Activated CD4-positive, alpha-beta T cell treated with anti-CD3 and anti-CD28 coated beads, Interleukin-10, Interleukin-2, amounts not matched to agents 100 ng/mL and 50 ng/mL, durations not matched to agents 16 hours and 8 hours (primary cell): ENCODE measurements around the gene MUC5AC.

Source experiments
- DNase-seq: peaks from one replicate; pipeline ENCODE4 v3.0.0-alpha.2; 2020

MUC5AC gene

DNA sequence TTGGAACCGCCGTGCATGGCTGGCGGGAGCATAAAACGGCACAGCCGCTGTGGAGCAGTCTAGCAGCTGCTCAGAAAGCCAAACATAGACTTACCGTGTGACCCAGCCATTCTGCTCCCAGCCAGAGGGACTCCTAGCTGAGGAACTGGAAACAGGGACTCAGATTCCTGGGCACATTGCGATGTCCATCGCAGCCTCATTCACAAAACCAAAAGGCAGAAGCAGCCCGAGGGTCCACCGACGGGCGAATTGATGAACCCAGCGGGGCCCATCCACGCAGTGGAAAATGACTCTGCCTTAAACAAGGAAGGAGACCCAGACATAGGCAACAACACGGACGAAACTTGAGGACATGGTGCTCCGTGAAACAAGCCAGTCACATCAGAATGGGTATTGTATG is 59.4 kb downstream of the MUC5AC start:
- no peak for DNase-seq

- no peak for DNase-seq
Measured at GRCh38 chr11:1218256-1218787, 60.6 kb downstream of the MUC5AC start.

DNA sequence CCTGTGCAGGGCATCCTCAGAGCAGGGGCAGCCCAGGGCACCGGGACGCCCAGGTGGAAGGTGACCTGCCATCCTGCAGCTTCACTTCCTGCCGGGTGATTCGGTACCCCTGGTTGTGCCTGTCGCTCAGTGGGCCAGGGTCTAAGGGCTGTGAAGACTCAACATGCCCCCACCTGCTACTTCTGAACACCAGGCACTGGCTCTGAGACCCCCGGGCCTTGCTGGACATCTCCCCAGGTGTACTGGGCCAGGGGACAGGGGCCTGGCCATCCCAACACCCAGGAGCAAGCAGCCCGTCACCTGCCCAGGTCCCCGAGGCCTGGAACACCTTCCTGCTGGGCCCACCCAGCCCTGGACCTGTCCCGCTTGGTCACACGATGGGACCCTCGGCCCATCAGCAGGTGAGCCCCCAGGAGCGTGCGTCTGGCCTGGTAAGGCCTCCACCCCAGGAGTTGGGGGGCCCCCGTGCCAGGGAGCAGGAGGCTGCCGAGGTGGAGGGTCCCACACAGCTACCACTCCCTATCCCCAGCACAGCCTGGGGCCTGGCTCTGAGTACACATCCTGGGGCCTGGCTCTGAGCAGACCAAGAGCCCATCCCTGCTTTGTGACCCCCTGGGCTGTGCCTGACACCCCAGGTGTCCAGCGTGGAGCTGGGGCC is 61.2 kb downstream of the MUC5AC start:
- no peak for DNase-seq

- DNase-seq, result no peak
Measured at GRCh38 chr11:1219446-1219833, 61.7 kb downstream of the MUC5AC start.

DNA sequence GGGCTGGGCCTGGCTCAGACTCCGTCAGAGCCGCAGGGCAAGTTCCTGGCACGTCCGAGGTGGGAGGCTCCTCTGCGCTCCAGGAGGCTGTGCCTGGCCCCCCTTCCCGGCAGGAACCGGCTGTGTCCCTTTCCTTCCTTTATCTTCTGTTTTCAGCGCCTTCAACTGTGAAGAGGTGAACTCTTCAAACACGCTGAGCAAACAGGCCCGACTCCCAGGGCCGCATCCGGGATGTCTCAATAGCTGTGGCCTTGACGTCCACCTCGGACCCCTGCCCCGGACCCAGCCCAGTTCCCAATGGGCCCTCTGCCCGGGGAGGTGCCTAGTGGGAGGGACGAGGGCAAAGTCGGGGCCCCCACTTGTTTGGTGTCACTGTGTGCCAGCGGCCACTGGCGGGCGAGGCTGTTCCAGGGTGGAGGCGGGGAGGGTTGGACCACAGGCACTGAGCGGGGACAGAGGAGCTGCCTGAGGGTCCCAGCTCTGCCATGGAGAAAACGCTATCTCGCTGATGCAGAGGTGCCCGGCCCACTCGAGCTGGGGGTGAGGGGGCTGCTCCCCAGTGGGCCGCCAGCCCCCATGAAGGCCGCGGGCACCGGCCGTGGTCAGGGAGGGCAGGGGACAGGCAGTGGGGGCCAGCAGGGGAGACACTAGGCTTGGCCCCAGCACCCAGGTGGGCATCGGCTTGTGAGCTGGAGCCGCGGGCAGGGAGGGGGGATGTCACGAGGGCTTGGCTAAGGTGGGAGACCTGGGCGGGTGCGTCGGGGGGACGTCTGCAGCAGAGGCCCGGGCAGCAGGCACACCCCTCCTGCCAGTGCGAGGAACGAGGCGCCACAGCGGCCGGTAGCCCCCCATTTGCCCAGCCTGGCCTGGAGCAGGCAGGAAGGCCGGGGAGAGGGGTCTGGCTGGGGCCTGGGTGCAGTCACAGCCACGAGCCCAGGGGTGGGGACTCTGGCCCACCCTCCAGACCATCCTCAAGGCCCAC is 62.4 kb downstream of the MUC5AC start:
- DNase-seq, result no peak

DNA sequence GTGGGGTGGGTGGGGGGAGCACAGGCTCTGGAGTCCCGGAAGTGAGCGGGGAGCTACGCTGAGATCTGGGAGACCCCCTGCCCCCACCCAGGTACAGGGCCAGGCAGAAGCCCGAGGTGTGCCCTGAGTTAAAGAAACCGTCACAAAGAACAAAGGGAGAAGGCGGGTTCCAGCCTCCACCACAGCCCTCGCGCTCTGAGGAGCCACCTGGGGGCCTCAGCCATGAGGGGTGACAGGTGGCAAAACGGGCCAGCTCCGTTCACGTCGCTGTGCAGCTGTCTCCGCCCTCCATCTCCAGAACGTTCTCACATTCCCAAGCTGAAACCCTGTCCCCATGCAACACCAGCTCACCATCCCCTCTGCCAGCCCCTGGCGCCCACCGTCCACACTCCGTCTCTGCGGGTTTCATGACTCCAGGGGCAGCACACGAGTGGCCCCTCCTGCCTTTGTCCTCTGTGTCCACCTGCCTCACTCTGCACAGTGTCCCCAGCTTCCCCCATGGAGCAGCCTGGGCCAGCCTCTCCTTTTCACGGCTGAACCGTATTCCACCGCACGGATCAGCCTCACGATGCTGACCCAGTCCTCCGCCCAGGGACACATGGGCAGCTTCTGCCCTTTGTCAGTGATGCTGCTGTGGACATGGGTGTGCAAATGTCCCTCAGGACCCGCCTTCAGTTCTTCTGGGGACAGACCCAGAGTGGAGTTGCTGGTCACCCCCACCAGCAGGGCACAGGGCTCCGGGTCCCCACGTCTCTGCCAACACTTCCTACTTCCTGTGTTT is 63.4 kb downstream of the MUC5AC start:
- no peak for DNase-seq

GRCh38 chr11:1221848-1222311 is 64.1 kb downstream of the MUC5AC start:
- no peak for DNase-seq

DNA sequence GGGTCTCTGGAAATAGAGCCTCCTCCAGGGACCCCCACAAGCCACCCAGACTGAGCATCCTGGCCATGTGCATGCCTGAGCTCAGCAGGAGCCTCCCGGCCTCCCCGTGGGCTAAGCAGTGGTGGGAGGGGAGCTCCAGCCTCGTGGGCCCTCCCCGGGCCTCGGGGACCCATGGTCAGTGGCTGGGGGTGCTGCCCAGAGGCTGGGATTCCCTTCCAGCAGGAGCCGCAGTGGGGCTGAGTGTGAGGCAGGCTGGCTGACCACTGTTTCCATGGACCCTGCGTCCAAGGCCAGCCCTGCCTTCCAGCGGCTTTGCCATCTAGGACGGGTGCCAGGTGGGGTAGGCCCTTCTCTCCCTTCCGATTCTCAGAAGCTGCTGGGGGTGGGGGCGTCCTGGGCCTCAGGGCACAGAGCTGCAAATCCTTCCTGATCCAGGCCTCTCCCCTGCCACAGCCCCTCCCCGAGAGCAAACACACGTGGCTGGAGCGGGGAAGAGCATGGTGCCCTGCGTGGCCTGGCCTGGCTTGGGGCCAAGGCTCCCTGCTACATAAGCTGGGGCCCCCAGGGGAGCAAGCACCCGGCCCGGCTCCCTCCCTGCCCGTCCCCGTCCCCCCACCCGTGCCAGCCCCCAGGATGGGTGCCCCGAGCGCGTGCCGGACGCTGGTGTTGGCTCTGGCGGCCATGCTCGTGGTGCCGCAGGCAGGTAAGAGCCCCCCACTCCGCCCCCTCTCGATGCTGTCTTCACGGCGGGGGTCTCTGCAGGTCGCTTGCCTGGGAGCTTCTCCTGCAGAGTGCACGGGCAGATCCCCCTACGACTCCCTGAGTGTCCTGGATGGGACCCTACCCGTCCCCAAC is 65.0 kb downstream of the MUC5AC start, which contains the start of gene MUC5B:
Gene MUC5B (plus strand): TSS at position 576 of the 855 bp plus-strand sequence. CDS start 58 bp downstream, at position 634.
- DNase-seq, result no peak

GRCh38 chr11:1223346-1224110 is 65.8 kb downstream of the MUC5AC start:
- DNase-seq, result no peak

- DNase-seq, result no peak
Measured at GRCh38 chr11:1224111-1224490, 66.3 kb downstream of the MUC5AC start.

DNA sequence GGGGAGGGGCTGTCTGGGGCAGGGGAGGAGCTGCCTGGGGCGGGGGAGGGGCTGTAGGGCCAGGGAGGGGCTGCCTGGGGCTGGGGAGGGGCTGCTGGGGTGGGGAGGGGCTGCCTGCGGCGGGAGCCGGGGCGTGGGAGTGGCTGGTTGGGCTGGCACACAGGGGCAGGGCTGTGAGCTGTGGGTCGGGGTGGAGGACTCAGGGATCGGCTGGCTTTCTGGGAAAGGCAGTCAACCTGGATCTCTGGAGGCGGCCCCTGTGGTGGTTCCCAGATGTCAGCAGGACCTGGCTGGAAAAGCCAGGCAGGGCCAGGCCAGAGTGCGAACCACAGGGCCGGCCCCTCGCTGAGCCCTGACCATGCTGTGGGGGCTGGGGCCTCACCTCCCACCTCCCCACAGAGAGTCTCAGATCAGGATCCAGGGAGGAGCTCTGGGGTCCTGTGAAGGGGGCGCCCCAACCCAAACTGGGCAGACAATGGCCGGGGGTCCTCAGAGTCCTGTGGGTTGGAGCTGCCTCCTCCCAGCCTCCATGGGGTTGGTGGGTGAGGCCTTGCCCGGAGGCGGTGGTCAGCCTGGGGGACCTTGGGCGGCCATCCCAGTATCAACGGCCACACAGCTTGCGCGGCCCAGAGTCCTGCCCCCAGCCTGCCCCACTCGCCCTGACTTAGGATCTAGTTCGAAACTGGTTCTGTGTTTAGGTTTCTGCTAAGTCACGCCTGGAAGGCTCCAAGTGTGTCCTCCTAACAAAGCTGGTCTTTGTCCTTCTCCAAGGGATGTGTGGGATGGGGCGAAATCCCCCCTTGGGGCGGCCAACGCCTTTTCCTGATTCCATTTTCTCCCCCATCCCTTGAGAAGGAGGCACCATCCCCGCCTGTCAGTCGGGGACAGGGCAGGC is 67.0 kb downstream of the MUC5AC start:
- DNase-seq, result no peak

GRCh38 chr11:1225386-1226225 is 67.9 kb downstream of the MUC5AC start:
- no peak for DNase-seq

DNA sequence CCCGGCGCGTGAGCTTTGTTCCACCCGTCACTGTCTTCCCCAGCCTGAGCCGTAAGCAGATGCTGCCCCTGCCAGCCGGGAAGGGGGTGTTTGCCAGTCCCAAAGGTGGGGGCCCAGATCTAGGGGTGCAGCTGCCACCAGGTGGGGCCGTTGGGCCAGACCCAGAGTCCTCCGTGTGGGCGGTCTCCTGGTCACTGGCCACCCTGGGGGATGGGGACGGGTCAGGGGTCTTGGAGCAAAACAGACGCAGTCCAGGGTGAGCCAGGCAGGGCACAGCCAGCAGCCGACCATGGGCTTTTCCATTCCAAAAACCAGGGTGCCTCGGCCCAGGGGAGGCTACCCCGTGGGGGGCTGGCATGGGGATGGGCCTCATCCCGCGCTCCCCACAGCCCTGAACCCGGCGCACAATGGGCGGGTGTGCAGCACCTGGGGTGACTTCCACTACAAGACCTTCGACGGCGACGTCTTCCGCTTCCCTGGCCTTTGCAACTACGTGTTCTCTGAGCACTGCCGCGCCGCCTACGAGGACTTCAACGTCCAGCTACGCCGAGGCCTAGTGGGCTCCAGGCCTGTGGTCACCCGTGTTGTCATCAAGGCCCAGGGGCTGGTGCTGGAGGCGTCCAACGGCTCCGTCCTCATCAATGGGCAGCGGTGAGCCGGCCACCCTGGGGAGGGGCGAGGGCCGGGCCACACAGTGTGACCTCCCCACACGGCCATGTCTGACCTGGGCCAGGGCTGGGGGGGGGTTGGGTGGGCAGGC is 68.7 kb downstream of the MUC5AC start:
- DNase-seq, result no peak

DNA sequence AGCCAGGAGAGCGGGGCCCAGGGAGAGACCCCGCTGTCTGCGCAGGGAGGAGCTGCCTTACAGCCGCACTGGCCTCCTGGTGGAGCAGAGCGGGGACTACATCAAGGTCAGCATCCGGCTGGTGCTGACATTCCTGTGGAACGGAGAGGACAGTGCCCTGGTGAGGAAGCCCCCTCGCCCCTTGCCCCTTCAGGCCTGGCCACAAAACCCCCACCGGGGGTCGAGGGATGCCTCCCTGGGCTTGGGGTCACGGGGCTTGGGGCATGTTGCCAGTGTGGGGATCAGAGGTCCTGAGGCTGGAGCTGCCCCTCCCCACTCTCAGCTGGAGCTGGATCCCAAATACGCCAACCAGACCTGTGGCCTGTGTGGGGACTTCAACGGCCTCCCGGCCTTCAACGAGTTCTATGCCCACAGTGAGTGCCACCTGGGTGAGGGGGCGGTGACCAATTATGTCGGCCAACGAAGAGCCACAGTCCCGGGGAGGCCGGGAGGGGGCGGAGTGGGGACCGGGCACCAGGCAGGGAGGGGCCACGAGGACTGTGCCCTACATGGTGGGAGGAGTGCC is 69.3 kb downstream of the MUC5AC start:
- DNase-seq, result no peak

GRCh38 chr11:1227551-1228100 is 69.9 kb downstream of the MUC5AC start:
- DNase-seq, result no peak

DNA sequence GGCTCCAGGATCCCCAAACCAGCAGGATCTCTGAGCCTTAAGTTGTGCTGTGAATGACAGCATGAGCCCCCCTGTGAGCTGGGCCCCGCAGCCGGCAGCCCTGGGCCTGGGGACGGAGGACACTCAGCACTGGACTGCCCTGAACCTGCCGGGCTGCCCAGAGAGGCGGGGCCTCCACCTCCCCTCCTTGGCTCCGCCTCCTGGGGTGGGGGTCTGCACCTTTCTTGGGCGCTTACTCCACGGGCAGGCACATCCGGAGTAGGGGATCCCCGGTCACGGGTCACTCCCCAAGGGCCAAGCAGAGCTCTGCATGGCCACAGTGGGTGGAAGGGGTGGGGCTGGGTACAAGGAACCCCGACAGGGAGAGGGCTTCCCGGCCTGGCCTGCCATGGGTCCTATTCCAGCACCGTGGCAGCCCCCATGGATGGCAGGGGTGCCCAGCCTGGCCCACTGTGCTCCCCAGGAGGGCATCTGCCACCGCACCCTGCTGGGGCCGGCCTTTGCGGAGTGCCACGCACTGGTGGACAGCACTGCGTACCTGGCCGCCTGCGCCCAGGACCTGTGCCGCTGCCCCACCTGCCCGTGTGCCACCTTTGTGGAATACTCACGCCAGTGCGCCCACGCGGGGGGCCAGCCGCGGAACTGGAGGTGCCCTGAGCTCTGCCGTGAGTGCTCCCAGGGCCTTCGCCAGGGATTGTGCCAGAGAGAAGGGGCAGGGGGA is 70.5 kb downstream of the MUC5AC start:
- DNase-seq, result no peak

GRCh38 chr11:1228921-1229451 is 71.2 kb downstream of the MUC5AC start:
- DNase-seq, result no peak
